Measurements from ENCODE around the gene PFKFB3. TPM values are rescaled to one million over a fixed set of nuclear protein-coding genes. Genes with fewer than 3 reads are reported as not detected.

Gene PFKFB3
- polyA plus RNA-seq, 1 experiment: 24.3 TPM

- CTCF ChIA-PET: interaction anchor here (1.3 to 1.4 kb wide), 2 partner anchors 26 to 225 kb away, joined by 6 to 9 read pairs; partner anchors contain the start of gene PFKFB3
- no peak for TF ChIP-seq CTCF (IDR thresholded peaks at IDR 0.05; ENCODE audit: low read depth, low read length)
- Histone ChIP-seq H3K27me3 (ENCODE audit: control insufficient read depth, insufficient read depth, low read length) (no peaks in the 10 kb centered on the region), H3K27ac (ENCODE audit: low read depth, low read length) (no peak overlapping the region), H3K9me3 (ENCODE audit: control insufficient read depth, insufficient read depth, low read length) (no peaks in the 10 kb centered on the region; the same call in 1 of the 2 replicates), H3K4me3 (ENCODE audit: low read depth, low read length) (no peak overlapping the region)
- no peak for DNase-seq (ENCODE audit: low read depth, low spot score)
- POLR2A ChIA-PET: no interaction called here
Measured at GRCh38 chr10:6176691-6177231, 26.0 kb upstream of the PFKFB3 start.

- ChIA-PET POLR2A (interaction anchor here (0.5 kb wide), 1 partner anchor 59 kb away, joined by 4 read pairs; no protein-coding TSS in a partner anchor), CTCF (interaction anchor here (2.1 kb wide), 1 partner anchor 25 kb away, joined by 8 read pairs; the partner anchor contains the start of gene PFKFB3)
- TF ChIP-seq CTCF (IDR thresholded peaks at IDR 0.05; ENCODE audit: low read depth, low read length): no peak
- no peak overlapping the region for H3K27ac ChIP-seq (ENCODE audit: low read depth, low read length)
- H3K9me3 ChIP-seq (ENCODE audit: control insufficient read depth, insufficient read depth, low read length): no peaks in the 10 kb centered on the region; the same call in 1 of the 2 replicates
- H3K4me3 ChIP-seq (ENCODE audit: low read depth, low read length): no peak overlapping the region
- H3K27me3 ChIP-seq (ENCODE audit: control insufficient read depth, insufficient read depth, low read length): no peaks in the 10 kb centered on the region
- DNase-seq (ENCODE audit: low read depth, low spot score): no peak
Measured at GRCh38 chr10:6177880-6178281, 24.9 kb upstream of the PFKFB3 start.

GRCh38 chr10:6178581-6178980 is 24.2 kb upstream of the PFKFB3 start:
- H3K9me3 ChIP-seq (ENCODE audit: control insufficient read depth, insufficient read depth, low read length): no peaks in the 10 kb centered on the region; the same call in 1 of the 2 replicates
- no peak overlapping the region for H3K4me3 ChIP-seq (ENCODE audit: low read depth, low read length)
- ChIA-PET CTCF (interaction anchor here (1.3 to 2.1 kb wide), 3 partner anchors 24 to 228 kb away, joined by 4 to 8 read pairs (median 7); partner anchors contain the start of gene PFKFB3), POLR2A (interaction anchor here (0.5 kb wide), 1 partner anchor 60 kb away, joined by 4 read pairs; no protein-coding TSS in a partner anchor)
- no peak for TF ChIP-seq CTCF (IDR thresholded peaks at IDR 0.05; ENCODE audit: low read depth, low read length)
- H3K27ac ChIP-seq (ENCODE audit: low read depth, low read length): no peak overlapping the region
- no peak for DNase-seq (ENCODE audit: low read depth, low spot score)
- no peaks in the 10 kb centered on the region for H3K27me3 ChIP-seq (ENCODE audit: control insufficient read depth, insufficient read depth, low read length)

- no peak overlapping the region for H3K4me3 ChIP-seq (ENCODE audit: low read depth, low read length)
- H3K9me3 ChIP-seq (ENCODE audit: control insufficient read depth, insufficient read depth, low read length): no peaks in the 10 kb centered on the region; the same call in 1 of the 2 replicates
- ChIA-PET POLR2A (no interaction called here), CTCF (interaction anchor here (1.1 to 2.1 kb wide), 4 partner anchors 23 to 227 kb away, joined by 3 to 8 read pairs (median 6); partner anchors contain the start of gene PFKFB3)
- no peak for DNase-seq (ENCODE audit: low read depth, low spot score)
- TF ChIP-seq CTCF (IDR thresholded peaks at IDR 0.05; ENCODE audit: low read depth, low read length): no peak
- H3K27me3 ChIP-seq (ENCODE audit: control insufficient read depth, insufficient read depth, low read length): no peaks in the 10 kb centered on the region
- no peak overlapping the region for H3K27ac ChIP-seq (ENCODE audit: low read depth, low read length)
Measured at GRCh38 chr10:6179078-6179477, 23.7 kb upstream of the PFKFB3 start.

- H3K27ac ChIP-seq (ENCODE audit: low read depth, low read length): no peak overlapping the region
- DNase-seq (ENCODE audit: low read depth, low spot score): no peak
- peaks cover 6% of the 10 kb centered on the region; the same call in 1 of the 2 replicates for H3K9me3 ChIP-seq (ENCODE audit: control insufficient read depth, insufficient read depth, low read length)
- CTCF ChIA-PET: no interaction called here
- POLR2A ChIA-PET: no interaction called here
- H3K4me3 ChIP-seq (ENCODE audit: low read depth, low read length): no peak overlapping the region
- TF ChIP-seq CTCF (IDR thresholded peaks at IDR 0.05; ENCODE audit: low read depth, low read length): no peak
- no peaks in the 10 kb centered on the region for H3K27me3 ChIP-seq (ENCODE audit: control insufficient read depth, insufficient read depth, low read length)
Measured at GRCh38 chr10:6180480-6181110, 22.1 kb upstream of the PFKFB3 start.

All from AG04450 (cell line).